Erythroblast (primary cell): ENCODE results near the gene TMEM114.

Experiments
- GATA1 ChIP-seq: IDR thresholded peaks from 2 replicates; pipeline ENCODE4 v1.6.1; 2011; ENCODE audit warnings: low read depth, mild to moderate bottlenecking, control low read depth, low read length, moderate library complexity
- POLR2A ChIP-seq: IDR thresholded peaks from 2 replicates; pipeline ENCODE4 v1.6.1; 2011; ENCODE audit warnings: mild to moderate bottlenecking, low read length

- TF ChIP-seq POLR2A, result no peak
- no peak for TF ChIP-seq GATA1
Observed at GRCh38 chr16:8627456-8627855, 37.1 kb upstream of the TMEM114 start.
